Endothelial cell of umbilical vein (primary cell): ENCODE results near the gene REXO2. TPM values are rescaled to one million over a fixed set of nuclear protein-coding genes. Genes with fewer than 3 reads are reported as not detected.

ENCODE experiments used
- BruUV-seq: library from RNA; stranded (reverse); fragments of 400-500 nt; replicated peaks from 2 replicates; lab custom pipeline; 2021; lab: Mats Ljungman, UMichigan
- CTCF ChIA-PET: fragments of 300-600, 350-600 bp; sonication (Branson Sonifier 250); formaldehyde crosslinking; loops from one replicate; lab custom pipeline; 2021; ENCODE audit warnings: antibody characterized with exemption, inconsistent platforms; lab: Charles Lee
- POLR2A ChIA-PET: fragments of 300-600, 350-600 bp; sonication (Branson Sonifier 250); formaldehyde crosslinking; loops from one replicate; lab custom pipeline; 2021; ENCODE audit warnings: antibody characterized with exemption, inconsistent platforms; lab: Charles Lee
- DNase-seq: peaks from one replicate; pipeline ENCODE4 v3.0.0-alpha.2; 2011; ENCODE audit warnings: low read depth, low spot score
- FAIRE-seq: peaks from 2 replicates; lab custom pipeline; 2011; peaks lifted over from hg19 to GRCh38; lab: Jason Lieb, UNC
- H2AFZ ChIP-seq: 2 replicates; pipeline ENCODE4 v1.6.0; 2012; ENCODE audit warnings: low read depth, low read length, control low read depth, inconsistent platforms
- H3K27ac ChIP-seq: 2 replicates; pipeline ENCODE4 v1.5.1; 2011; ENCODE audit warnings: low read depth, mild to moderate bottlenecking, control low read depth, low read length, moderate library complexity; ENCODE audit not compliant: insufficient read depth
- H3K27me3 ChIP-seq, 2 experiments: 2 replicates each; pipeline versions ENCODE4 v1.6.0 to v1.6.1; 2011; ENCODE audit warnings: low read length in 2 of 2, mixed read lengths in 1 of 2; ENCODE audit not compliant: control insufficient read depth in 2 of 2, insufficient read depth in 2 of 2
- H3K36me3 ChIP-seq, 2 experiments: 2 replicates in 1 of 2; 3 replicates in 1 of 2; pipeline ENCODE4 v1.5.1; 2011; ENCODE audit warnings: low read length in 2 of 2, mild to moderate bottlenecking in 1 of 2, moderate library complexity in 1 of 2; ENCODE audit not compliant: control insufficient read depth in 2 of 2, insufficient read depth in 2 of 2; ENCODE audit errors: extremely low read depth in 1 of 2
- H3K4me1 ChIP-seq: 3 replicates; pipeline ENCODE4 v1.5.1; 2011; ENCODE audit warnings: mild to moderate bottlenecking, low read length; ENCODE audit not compliant: control insufficient read depth, insufficient read depth; ENCODE audit errors: extremely low read depth
- H3K4me2 ChIP-seq: 2 replicates; pipeline ENCODE4 v1.6.1; 2011; ENCODE audit warnings: low read length, control low read depth, mixed read lengths; ENCODE audit not compliant: insufficient read depth
- H3K4me3 ChIP-seq, 3 experiments: fragments of 200-600 bp in 1 of 3; sonication (generic), shearing (Covaris generic) in 1 of 3; replicated peaks in 1 of 3; 2 replicates each; pipeline ENCODE4 v1.5.1; 2011 to 2016; ENCODE audit warnings: control low read depth in 3 of 3, low read length in 3 of 3, mild to moderate bottlenecking in 2 of 3, inconsistent platforms in 1 of 3, low read depth in 1 of 3, moderate library complexity in 1 of 3; ENCODE audit not compliant: insufficient read depth in 1 of 3
- H3K79me2 ChIP-seq: 2 replicates; pipeline ENCODE4 v1.6.0; 2012; ENCODE audit warnings: low read length, inconsistent platforms; ENCODE audit not compliant: control insufficient read depth, insufficient read depth
- H3K9ac ChIP-seq: replicated peaks from 2 replicates; pipeline ENCODE3; 2011; ENCODE audit warnings: low read length, control low read depth; ENCODE audit not compliant: insufficient read depth; ENCODE audit errors: extremely low read depth
- H3K9me1 ChIP-seq: replicated peaks from 3 replicates; pipeline ENCODE4 v1.6.0; 2011; ENCODE audit warnings: mild to moderate bottlenecking, low read length; ENCODE audit not compliant: control insufficient read depth, insufficient read depth; ENCODE audit errors: extremely low read depth
- H3K9me3 ChIP-seq: replicated peaks from 2 replicates; pipeline ENCODE4 v1.5.1; 2012; ENCODE audit warnings: low read length, inconsistent platforms; ENCODE audit not compliant: control insufficient read depth, insufficient read depth
- H4K20me1 ChIP-seq: replicated peaks from 2 replicates; pipeline ENCODE3; 2011; ENCODE audit warnings: mild to moderate bottlenecking, low read length; ENCODE audit not compliant: control insufficient read depth, insufficient read depth; ENCODE audit errors: extremely low read depth
- CTCF ChIP-seq, 2 donors: IDR thresholded peaks; 1 replicate in 1 of 2; 2 replicates in 1 of 2; pipeline ENCODE4 v1.5.1; 2011; ENCODE audit warnings: low read length in 2 of 2, mild to moderate bottlenecking in 2 of 2, moderate library complexity in 2 of 2, control low read depth in 1 of 2, inconsistent platforms in 1 of 2, low read depth in 1 of 2; ENCODE audit not compliant: insufficient read depth in 1 of 2; ENCODE audit errors: extremely low read depth in 1 of 2
- EZH2 ChIP-seq: IDR thresholded peaks from 2 replicates; pipeline ENCODE4 v1.6.1; 2012; ENCODE audit warnings: borderline replicate concordance, low read depth, mild to moderate bottlenecking, moderate library complexity, low read length, inconsistent platforms; ENCODE audit not compliant: severe bottlenecking
- FOS ChIP-seq: IDR thresholded peaks from 2 replicates; pipeline ENCODE4 v1.6.1; 2011; ENCODE audit warnings: mild to moderate bottlenecking, low read length, moderate library complexity, borderline replicate concordance; ENCODE audit not compliant: insufficient read depth
- GATA2 ChIP-seq: IDR thresholded peaks from 2 replicates; pipeline ENCODE4 v1.7.0; 2011; ENCODE audit warnings: low read depth, mild to moderate bottlenecking, moderate library complexity, mixed read lengths, low read length; ENCODE audit not compliant: insufficient read length, insufficient read depth
- JUN ChIP-seq: IDR thresholded peaks from 2 replicates; pipeline ENCODE4 v1.6.1; 2011; ENCODE audit warnings: borderline replicate concordance, low read depth; ENCODE audit not compliant: insufficient read length, insufficient read depth
- MAX ChIP-seq: IDR thresholded peaks from 2 replicates; pipeline ENCODE4 v1.6.1; 2011; ENCODE audit not compliant: insufficient read depth, insufficient read length
- MYC ChIP-seq: IDR thresholded peaks from one replicate; pipeline ENCODE4 v1.6.1; 2011; ENCODE audit warnings: mild to moderate bottlenecking, low read depth, low read length
- POLR2A ChIP-seq: IDR thresholded peaks from 2 replicates; pipeline ENCODE4 v1.6.1; 2012; ENCODE audit warnings: low read depth, mild to moderate bottlenecking, control low read depth, low read length
- POLR2AphosphoS5 ChIP-seq: IDR thresholded peaks from 2 replicates; pipeline ENCODE4 v1.6.1; 2012; ENCODE audit warnings: low read depth, mild to moderate bottlenecking, control low read depth, low read length, moderate library complexity; ENCODE audit not compliant: insufficient read depth
- dilution Hi-C: fragments of 300-500 bp; cut with MboI; formaldehyde crosslinking; loops from one replicate; pipeline ENCODE4 v1.15.0; 2019; ENCODE audit warnings: low sequenced_read_pairs; ENCODE audit not compliant: extremely low pct_ligation_motif_present
- intact Hi-C: fragments of 100-400 bp; cut with micrococcal nuclease; formaldehyde crosslinking; loops from one replicate; pipeline ENCODE4 v1.10.0; 2022
- polyA plus RNA-seq, 4 experiments: library from polyadenylated mRNA; depleted of rRNA in 3 of 4; stranded (reverse) in 3 of 4; unstranded in 1 of 4; fragments of >200 nt; gene quantifications; 2 replicates each; pipeline versions ENCODE4 v1.2.1 to v1.2.3, GENCODE V29; 2011 to 2012; ENCODE audit warnings: missing spikeins in 1 of 4
- total RNA-seq: library from RNA; stranded (reverse); gene quantifications from 2 replicates; pipeline ENCODE4 v1.2.3, GENCODE V29; 2021

Gene REXO2
- total and polyA plus RNA-seq, 2 donors (not counting 3 experiments of a cell fraction or from before 2014, with no cell fraction given), result 182 to 296 TPM

DNA sequence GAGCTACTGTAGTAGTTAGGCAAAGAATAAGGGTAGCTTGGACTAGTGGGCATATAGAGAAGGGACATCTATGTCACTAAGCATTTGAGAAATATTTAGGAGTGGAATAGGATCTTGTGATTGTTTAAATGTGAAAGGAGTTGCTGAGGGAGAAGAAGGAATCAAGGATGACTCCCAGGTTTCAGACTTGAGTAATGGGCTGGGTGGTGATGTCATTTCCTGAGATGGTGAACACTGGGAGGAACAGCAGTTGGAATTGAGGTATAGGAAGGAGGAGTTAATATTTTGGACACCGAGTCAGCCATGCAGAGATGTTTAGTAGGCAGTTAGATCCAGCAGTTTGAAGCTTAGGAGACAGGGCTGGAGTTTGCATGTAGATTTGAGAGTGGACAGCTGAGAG, 40.1 kb downstream of the REXO2 start:
- Histone ChIP-seq H3K36me3 (no peaks in the 10 kb centered on the region), H3K4me2 (no peak overlapping the region), H2AFZ (no peak overlapping the region), H4K20me1 (no peaks in the 10 kb centered on the region), H3K9ac (no peak overlapping the region), H3K27ac (no peak overlapping the region), H3K79me2 (no peaks in the 10 kb centered on the region), H3K9me3 (no peaks in the 10 kb centered on the region), H3K27me3 (no peaks in the 10 kb centered on the region), H3K4me1 (no peaks in the 10 kb centered on the region), H3K9me1 (no peaks in the 10 kb centered on the region), H3K4me3 (no peak overlapping the region)
- dilution Hi-C loops, result no loop called here
- intact Hi-C loops, result no loop called here
- ChIA-PET CTCF (interaction anchor here (0.7 to 1.2 kb wide), 3 partner anchors 10 to 131 kb away, joined by 3 read pairs; no protein-coding TSS in a partner anchor), POLR2A (no interaction called here)
- FAIRE-seq, result no peak
- BruUV-seq, result no TSS peak
- no peak for DNase-seq
- no peak for TF ChIP-seq FOS
- TF ChIP-seq POLR2A, result no peak

DNA sequence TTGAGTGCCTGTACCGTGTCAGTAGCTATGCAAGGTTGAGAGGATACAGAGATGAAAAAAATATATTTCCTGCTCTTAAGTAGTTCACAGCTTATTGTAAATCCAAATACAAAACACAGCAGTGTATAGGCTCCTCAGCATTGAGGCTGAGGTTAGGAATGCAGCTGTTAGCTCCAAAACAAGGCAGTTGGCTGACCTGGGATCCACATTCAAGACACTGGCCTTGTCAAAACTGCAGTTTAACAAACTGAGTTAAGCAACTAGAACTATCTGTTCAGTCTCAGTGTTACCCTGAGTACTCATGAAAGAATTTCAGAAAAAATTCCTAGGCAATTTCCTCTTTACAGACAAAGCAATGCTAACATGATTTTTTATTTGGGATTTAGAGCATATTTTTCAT, 42.8 kb downstream of the REXO2 start:
- Histone ChIP-seq H3K36me3 (no peaks in the 10 kb centered on the region), H3K9me3 (no peaks in the 10 kb centered on the region), H3K4me1 (no peaks in the 10 kb centered on the region), H2AFZ (no peak overlapping the region), H3K4me2 (no peak overlapping the region), H3K27me3 (no peaks in the 10 kb centered on the region), H3K27ac (no peak overlapping the region), H3K9ac (no peak overlapping the region), H3K79me2 (no peaks in the 10 kb centered on the region), H4K20me1 (no peaks in the 10 kb centered on the region), H3K4me3 (no peak overlapping the region), H3K9me1 (no peaks in the 10 kb centered on the region)
- DNase-seq (no peak), FAIRE-seq (no peak)
- intact Hi-C loops, result no loop called here
- ChIA-PET POLR2A (no interaction called here), CTCF (no interaction called here)
- TF ChIP-seq JUN (no peak), GATA2 (no peak), MAX (no peak), POLR2AphosphoS5 (no peak), MYC (no peak), FOS (no peak), CTCF (IDR thresholded peaks at IDR 0.05; ENCODE audit: extremely low read depth in 1 of 2, insufficient read depth in 1 of 2, low read depth in 1 of 2, low read length in 2 of 2) (no peak), POLR2A (no peak), EZH2 (no peak)
- BruUV-seq, result no TSS peak
- dilution Hi-C loops, result no loop called here
